Keratinocyte (primary cell): ENCODE measurements around the gene PAMR1.

ENCODE experiments used
- CTCF ChIP-seq, 3 experiments: IDR thresholded peaks in 1 of 3; conservative IDR thresholded peaks in 1 of 3; optimal IDR thresholded peaks in 1 of 3; 2 replicates in 2 of 3; 3 replicates in 1 of 3; pipeline versions ENCODE3 to v1.5.1; 2011; ENCODE audit warnings: low read length in 3 of 3, mild to moderate bottlenecking in 3 of 3, moderate library complexity in 2 of 3, control low read depth in 1 of 3, inconsistent platforms in 1 of 3; ENCODE audit not compliant: insufficient read depth in 2 of 3; ENCODE audit errors: extremely low read depth in 1 of 3
- EZH2 ChIP-seq: IDR thresholded peaks from one replicate; pipeline ENCODE4 v1.6.1; 2012; ENCODE audit warnings: inconsistent platforms, mild to moderate bottlenecking, low read length, moderate library complexity

GRCh38 chr11:35518766-35519165 lies 6.7 kb downstream of the PAMR1 start:
- TF ChIP-seq CTCF (optimal IDR thresholded peaks at IDR 0.05 in 1 of 3, IDR thresholded peaks at IDR 0.05 in 1 of 3, conservative IDR thresholded peaks at IDR 0.05 in 1 of 3; ENCODE audit: extremely low read depth in 1 of 3, insufficient read depth in 2 of 3, low read length in 3 of 3) = no peak
- TF ChIP-seq EZH2 = no peak
